Stimulated activated CD4-positive, alpha-beta T cell treated with anti-CD3 and anti-CD28 coated beads, Interleukin-1b, Interleukin-23, amount 100 ng/mL, for 24 hours (primary cell): Measurements from ENCODE around the gene IL3RA.
"Not testable (repeated sequence)": the region's sequence is repeated elsewhere in the genome, so short reads cannot be mapped to it uniquely, and the experiment has no call there.

Experiments used
- DNase-seq, 4 experiments: peaks; one replicate each; pipeline ENCODE4 v3.0.0-alpha.2; 2020; ENCODE audit warnings: low read depth in 4 of 4, low spot score in 1 of 4

The IL3RA gene

GRCh38 chrX:1397441-1398270 is 61.1 kb downstream of the IL3RA start:
- no peak for DNase-seq

- DNase-seq, result no peak
Measured at GRCh38 chrX:1398431-1399340, 62.1 kb downstream of the IL3RA start.

GRCh38 chrX:1400049-1400448 is 63.5 kb downstream of the IL3RA start:
- DNase-seq, result no peak

GRCh38 chrX:1400742-1401471 is 64.3 kb downstream of the IL3RA start:
- DNase-seq, result no peak

GRCh38 chrX:1401611-1402430 is 65.2 kb downstream of the IL3RA start:
- DNase-seq, result no peak

GRCh38 chrX:1403228-1403627 is 66.6 kb downstream of the IL3RA start:
- no peak for DNase-seq

- DNase-seq, result not testable (repeated sequence)
Measured at GRCh38 chrX:1403867-1404266, 67.3 kb downstream of the IL3RA start.

- not testable (repeated sequence) for DNase-seq
Measured at GRCh38 chrX:1405769-1406168, 69.2 kb downstream of the IL3RA start.

- DNase-seq, result no peak
Measured at GRCh38 chrX:1407035-1407434, 70.5 kb downstream of the IL3RA start.

GRCh38 chrX:1411326-1411725 is 74.7 kb downstream of the IL3RA start:
- DNase-seq, result no peak

- no peak for DNase-seq
Measured at GRCh38 chrX:1412551-1413161, 76.1 kb downstream of the IL3RA start.

GRCh38 chrX:1416327-1416784 is 79.8 kb downstream of the IL3RA start:
- DNase-seq, result no peak

- no peak for DNase-seq
Measured at GRCh38 chrX:1416965-1417760, 80.6 kb downstream of the IL3RA start.

GRCh38 chrX:1417921-1418771 is 81.6 kb downstream of the IL3RA start:
- no peak for DNase-seq

- DNase-seq, result no peak
Measured at GRCh38 chrX:1418901-1419544, 82.4 kb downstream of the IL3RA start.

- no peak for DNase-seq
Measured at GRCh38 chrX:1419545-1420355, 83.2 kb downstream of the IL3RA start.

GRCh38 chrX:1420371-1420770 is 83.8 kb downstream of the IL3RA start:
- no peak for DNase-seq
